A673 (cell line): ENCODE data around the gene CFAP92. TPM values are rescaled to one million over a fixed set of nuclear protein-coding genes. Genes with fewer than 3 reads are reported as not detected.

Source experiments
- BruUV-seq: library from RNA; stranded (reverse); fragments of 400-500 nt; replicated peaks from 2 replicates; lab custom pipeline; 2021; lab: Mats Ljungman, UMichigan
- CTCF ChIA-PET: fragments of 300-600 bp; sonication (Branson Sonifier 250); formaldehyde crosslinking; loops from one replicate; lab custom pipeline; 2022; ENCODE audit warnings: antibody characterized with exemption; lab: Charles Lee
- POLR2A ChIA-PET: fragments of 300-600 bp; sonication (Branson Sonifier 250); formaldehyde crosslinking; loops from one replicate; lab custom pipeline; 2022; ENCODE audit warnings: antibody characterized with exemption; ENCODE audit not compliant: low non-redundant PET; lab: Charles Lee
- DNase-seq: peaks from one replicate; pipeline ENCODE4 v3.0.0-alpha.2; 2015; ENCODE audit warnings: low spot score
- H3K27ac ChIP-seq: fragments of 200-600 bp; sonication (generic); 2 replicates; pipeline ENCODE4 v1.5.1; 2016; ENCODE audit warnings: mixed run types, low read depth, mild to moderate bottlenecking, mixed read lengths, antibody characterized with exemption, low read length; ENCODE audit not compliant: poor library complexity, severe bottlenecking
- H3K27me3 ChIP-seq: fragments of 200-600 bp; sonication (generic); replicated peaks from 2 replicates; pipeline ENCODE4 v1.6.1; 2017; ENCODE audit warnings: mixed run types, low read depth, mild to moderate bottlenecking, mixed read lengths, antibody characterized with exemption, low read length; ENCODE audit not compliant: insufficient read depth, poor library complexity
- H3K36me3 ChIP-seq: fragments of 200-600 bp; sonication (generic); 2 replicates; pipeline ENCODE4 v1.6.1; 2016; ENCODE audit warnings: mixed run types, mild to moderate bottlenecking, mixed read lengths, antibody characterized with exemption, low read length; ENCODE audit not compliant: insufficient read depth, poor library complexity, severe bottlenecking
- H3K4me1 ChIP-seq: fragments of 200-600 bp; sonication (generic); 2 replicates; pipeline ENCODE4 v1.6.1; 2017; ENCODE audit warnings: mixed run types, mild to moderate bottlenecking, mixed read lengths, antibody characterized with exemption, low read length; ENCODE audit not compliant: insufficient read depth, poor library complexity, severe bottlenecking
- H3K4me3 ChIP-seq: fragments of 200-600 bp; sonication (generic); 2 replicates; pipeline ENCODE4 v1.5.1; 2016; ENCODE audit warnings: low read depth, mixed run types, mild to moderate bottlenecking, mixed read lengths, low read length; ENCODE audit not compliant: poor library complexity, severe bottlenecking
- H3K9me3 ChIP-seq: fragments of 200-600 bp; sonication (generic); 2 replicates; pipeline ENCODE4 v1.6.1; 2016; ENCODE audit warnings: mixed run types, low read depth, mild to moderate bottlenecking, mixed read lengths, antibody characterized with exemption, low read length; ENCODE audit not compliant: poor library complexity, severe bottlenecking
- CTCF ChIP-seq: fragments of 300-800, 200-600 bp; sonication (generic); conservative IDR thresholded peaks from 2 replicates; pipeline ENCODE4 v1.5.1; 2017; ENCODE audit warnings: low read depth, mild to moderate bottlenecking, antibody characterized with exemption, low read length, moderate library complexity, mixed read lengths
- EZH2 ChIP-seq: fragments of 200-600 bp; sonication (generic); IDR thresholded peaks from 2 replicates; pipeline ENCODE4 v1.6.1; 2017; ENCODE audit warnings: borderline replicate concordance, low read depth, mild to moderate bottlenecking, mixed read lengths, antibody characterized with exemption, low read length; ENCODE audit not compliant: poor library complexity, severe bottlenecking
- intact Hi-C: fragments of 100-400 bp; cut with micrococcal nuclease; formaldehyde crosslinking; loops from one replicate; pipeline ENCODE4 v1.10.0; 2022; ENCODE audit not compliant: unreplicated experiment
- total RNA-seq: library from RNA; stranded (reverse); gene quantifications from 2 replicates; pipeline ENCODE4 v1.2.3, GENCODE V29; 2021

Gene CFAP92
- total RNA-seq, 1 experiment from 2014 or later: not detected

- ChIA-PET POLR2A (no interaction called here), CTCF (no interaction called here)
- peaks cover 67% of the 10 kb centered on the region for H3K36me3 ChIP-seq
- no peaks in the 10 kb centered on the region for H3K4me1 ChIP-seq
- H3K4me3 ChIP-seq: no peak overlapping the region
- no peak overlapping the region for H3K27ac ChIP-seq
- TF ChIP-seq EZH2: no peak
- BruUV-seq: no TSS peak
- DNase-seq: no peak
- H3K9me3 ChIP-seq: no peaks in the 10 kb centered on the region
- no peaks in the 10 kb centered on the region for H3K27me3 ChIP-seq
- intact Hi-C loops: no loop called here
Measured at GRCh38 chr3:128908951-128909350, 84.9 kb downstream of the CFAP92 start.

GRCh38 chr3:128907706-128908445 is 86.0 kb downstream of the CFAP92 start:
- ChIA-PET POLR2A (no interaction called here), CTCF (no interaction called here)
- intact Hi-C loops: no loop called here
- Histone ChIP-seq H3K9me3 (no peaks in the 10 kb centered on the region), H3K27me3 (no peaks in the 10 kb centered on the region), H3K36me3 (peaks cover 63% of the 10 kb centered on the region), H3K4me3 (no peak overlapping the region), H3K4me1 (no peaks in the 10 kb centered on the region), H3K27ac (no peak overlapping the region)
- BruUV-seq: no TSS peak
- DNase-seq: no peak
- TF ChIP-seq EZH2: no peak
- no peak for TF ChIP-seq CTCF

- Histone ChIP-seq H3K36me3 (peaks cover 62% of the 10 kb centered on the region), H3K9me3 (no peaks in the 10 kb centered on the region), H3K27me3 (no peaks in the 10 kb centered on the region), H3K27ac (no peak overlapping the region), H3K4me1 (no peaks in the 10 kb centered on the region), H3K4me3 (no peak overlapping the region)
- intact Hi-C loops: no loop called here
- POLR2A ChIA-PET: no interaction called here
- no TSS peak for BruUV-seq
- DNase-seq: no peak
- TF ChIP-seq EZH2 (no peak), CTCF (no peak)
- CTCF ChIA-PET: no interaction called here
Measured at GRCh38 chr3:128906804-128907525, 86.9 kb downstream of the CFAP92 start.
